Panc1 (cell line): Measurements from ENCODE around the gene INPP5D. TPM values are rescaled to one million over a fixed set of nuclear protein-coding genes. Genes with fewer than 3 reads are reported as not detected.

Source experiments
- ATAC-seq: fragments of 200-7000 bp; cut with Tn5 transposase; 2 replicates; pipeline ENCODE4 v1.9.1; 2020; ENCODE audit warnings: mild to moderate bottlenecking, moderate library complexity
- BruUV-seq: library from RNA; stranded (reverse); fragments of 400-500 nt; replicated peaks from 2 replicates; lab custom pipeline; 2021; lab: Mats Ljungman, UMichigan
- CTCF ChIA-PET: fragments of 300-600 bp; sonication (Branson Sonifier 250); formaldehyde crosslinking; loops from one replicate; lab custom pipeline; 2022; ENCODE audit warnings: antibody characterized with exemption; lab: Charles Lee
- POLR2A ChIA-PET: fragments of 300-600 bp; sonication (Branson Sonifier 250); formaldehyde crosslinking; loops from one replicate; lab custom pipeline; 2022; ENCODE audit warnings: antibody characterized with exemption; lab: Charles Lee
- DNase-seq: peaks from one replicate; pipeline ENCODE4 v3.0.0-alpha.2; 2010; ENCODE audit warnings: low read depth, low spot score
- H3K27ac ChIP-seq: 2 replicates; pipeline ENCODE4 v1.5.1; 2011; ENCODE audit warnings: mild to moderate bottlenecking, low read length, inconsistent platforms
- H3K27me3 ChIP-seq: fragments of 200-500 bp; sonication (Bioruptor generic); 2 replicates; pipeline ENCODE4 v1.6.0; 2014; ENCODE audit warnings: low read length, inconsistent platforms; ENCODE audit not compliant: control insufficient read depth, insufficient read depth
- H3K36me3 ChIP-seq: fragments of 200-500 bp; sonication (Bioruptor generic); 2 replicates; pipeline ENCODE4 v1.5.1; 2014; ENCODE audit warnings: inconsistent platforms, mild to moderate bottlenecking, low read length, moderate library complexity; ENCODE audit not compliant: control insufficient read depth, insufficient read depth
- H3K4me1 ChIP-seq: 2 replicates; pipeline ENCODE4 v1.5.1; 2011; ENCODE audit warnings: inconsistent platforms, mild to moderate bottlenecking, low read length, moderate library complexity; ENCODE audit not compliant: control insufficient read depth, insufficient read depth
- H3K4me3 ChIP-seq, 2 experiments: 2 replicates each; pipeline ENCODE4 v1.5.1; 2011 to 2012; ENCODE audit warnings: low read depth in 2 of 2, low read length in 2 of 2, mild to moderate bottlenecking in 2 of 2, inconsistent platforms in 1 of 2, moderate library complexity in 1 of 2
- H3K9me3 ChIP-seq: fragments of 200-500 bp; sonication (Bioruptor generic); 2 replicates; pipeline ENCODE4 v1.5.1; 2014; ENCODE audit warnings: low read depth, mild to moderate bottlenecking, inconsistent platforms, low read length, moderate library complexity; ENCODE audit not compliant: control insufficient read depth, insufficient read depth
- POLR2AphosphoS5 ChIP-seq: IDR thresholded peaks from 2 replicates; pipeline ENCODE4 v1.6.1; 2012; ENCODE audit warnings: mild to moderate bottlenecking, low read depth, low read length, moderate library complexity
- REST ChIP-seq, 2 experiments: IDR thresholded peaks; 2 replicates each; pipeline ENCODE4 v1.6.1; 2011 to 2012; ENCODE audit warnings: low read depth in 2 of 2, control low read depth in 1 of 2, low read length in 1 of 2, mild to moderate bottlenecking in 1 of 2, moderate library complexity in 1 of 2; ENCODE audit not compliant: insufficient read depth in 1 of 2
- SIN3A ChIP-seq: IDR thresholded peaks from 2 replicates; pipeline ENCODE4 v1.6.1; 2012; ENCODE audit warnings: low read depth, mild to moderate bottlenecking, low read length, moderate library complexity, borderline replicate concordance; ENCODE audit not compliant: insufficient read depth
- TCF7L2 ChIP-seq: IDR thresholded peaks from 2 replicates; pipeline ENCODE4 v1.6.1; 2011; ENCODE audit warnings: mild to moderate bottlenecking, low read depth, low read length, inconsistent platforms
- in situ Hi-C: cut with HindIII; loops from 2 replicates; pipeline ENCODE4 v1.10.0; 2016; ENCODE audit warnings: low sequenced_read_pairs, low pct_unique_long_range_greater_than_20kb
- intact Hi-C: fragments of 100-400 bp; cut with micrococcal nuclease; formaldehyde crosslinking; loops from one replicate; pipeline ENCODE4 v1.10.0; 2022; ENCODE audit not compliant: unreplicated experiment
- total RNA-seq: library from RNA; stranded (reverse); gene quantifications from one replicate; pipeline ENCODE4 v1.2.1, GENCODE V29; 2021; ENCODE audit not compliant: unreplicated experiment
- TF ChIP-seq, protein P1 (sequence below): fragments of 450-650 bp; IDR thresholded peaks from 2 replicates; pipeline ENCODE4 v1.5.1; 2017; ENCODE audit warnings: mild to moderate bottlenecking

Gene INPP5D
- total RNA-seq, 1 experiment from 2014 or later = 0.39 TPM

GRCh38 chr2:233056961-233057605 lies 3.1 kb upstream of the INPP5D start:
- POLR2A ChIA-PET = interaction anchor here (0.5 kb wide), 1 partner anchor 12 kb away, joined by 4 read pairs; no protein-coding TSS in a partner anchor
- intact Hi-C loops = no loop called here
- H3K4me3 ChIP-seq = no peak overlapping the region
- in situ Hi-C loops = no loop called here
- no peak for DNase-seq
- H3K36me3 ChIP-seq = no peaks in the 10 kb centered on the region
- H3K9me3 ChIP-seq = no peaks in the 10 kb centered on the region
- TF ChIP-seq REST (IDR thresholded peaks at IDR 0.05; ENCODE audit: insufficient read depth in 1 of 2, low read depth in 2 of 2, low read length in 1 of 2) = no peak
- TF ChIP-seq SIN3A = no peak
- no peak for TF ChIP-seq POLR2AphosphoS5
- no peak for TF ChIP-seq TCF7L2
- TF ChIP-seq, protein P1, sequence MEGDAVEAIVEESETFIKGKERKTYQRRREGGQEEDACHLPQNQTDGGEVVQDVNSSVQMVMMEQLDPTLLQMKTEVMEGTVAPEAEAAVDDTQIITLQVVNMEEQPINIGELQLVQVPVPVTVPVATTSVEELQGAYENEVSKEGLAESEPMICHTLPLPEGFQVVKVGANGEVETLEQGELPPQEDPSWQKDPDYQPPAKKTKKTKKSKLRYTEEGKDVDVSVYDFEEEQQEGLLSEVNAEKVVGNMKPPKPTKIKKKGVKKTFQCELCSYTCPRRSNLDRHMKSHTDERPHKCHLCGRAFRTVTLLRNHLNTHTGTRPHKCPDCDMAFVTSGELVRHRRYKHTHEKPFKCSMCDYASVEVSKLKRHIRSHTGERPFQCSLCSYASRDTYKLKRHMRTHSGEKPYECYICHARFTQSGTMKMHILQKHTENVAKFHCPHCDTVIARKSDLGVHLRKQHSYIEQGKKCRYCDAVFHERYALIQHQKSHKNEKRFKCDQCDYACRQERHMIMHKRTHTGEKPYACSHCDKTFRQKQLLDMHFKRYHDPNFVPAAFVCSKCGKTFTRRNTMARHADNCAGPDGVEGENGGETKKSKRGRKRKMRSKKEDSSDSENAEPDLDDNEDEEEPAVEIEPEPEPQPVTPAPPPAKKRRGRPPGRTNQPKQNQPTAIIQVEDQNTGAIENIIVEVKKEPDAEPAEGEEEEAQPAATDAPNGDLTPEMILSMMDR = no peak
- H3K4me1 ChIP-seq = peaks cover 11% of the 10 kb centered on the region
- CTCF ChIA-PET = interaction anchor here (0.6 kb wide), 1 partner anchor 51 kb away, joined by 3 read pairs; no protein-coding TSS in a partner anchor
- no peak overlapping the region for H3K27ac ChIP-seq
- no peaks in the 10 kb centered on the region for H3K27me3 ChIP-seq
- no peak for ATAC-seq
- BruUV-seq = no TSS peak

DNA sequence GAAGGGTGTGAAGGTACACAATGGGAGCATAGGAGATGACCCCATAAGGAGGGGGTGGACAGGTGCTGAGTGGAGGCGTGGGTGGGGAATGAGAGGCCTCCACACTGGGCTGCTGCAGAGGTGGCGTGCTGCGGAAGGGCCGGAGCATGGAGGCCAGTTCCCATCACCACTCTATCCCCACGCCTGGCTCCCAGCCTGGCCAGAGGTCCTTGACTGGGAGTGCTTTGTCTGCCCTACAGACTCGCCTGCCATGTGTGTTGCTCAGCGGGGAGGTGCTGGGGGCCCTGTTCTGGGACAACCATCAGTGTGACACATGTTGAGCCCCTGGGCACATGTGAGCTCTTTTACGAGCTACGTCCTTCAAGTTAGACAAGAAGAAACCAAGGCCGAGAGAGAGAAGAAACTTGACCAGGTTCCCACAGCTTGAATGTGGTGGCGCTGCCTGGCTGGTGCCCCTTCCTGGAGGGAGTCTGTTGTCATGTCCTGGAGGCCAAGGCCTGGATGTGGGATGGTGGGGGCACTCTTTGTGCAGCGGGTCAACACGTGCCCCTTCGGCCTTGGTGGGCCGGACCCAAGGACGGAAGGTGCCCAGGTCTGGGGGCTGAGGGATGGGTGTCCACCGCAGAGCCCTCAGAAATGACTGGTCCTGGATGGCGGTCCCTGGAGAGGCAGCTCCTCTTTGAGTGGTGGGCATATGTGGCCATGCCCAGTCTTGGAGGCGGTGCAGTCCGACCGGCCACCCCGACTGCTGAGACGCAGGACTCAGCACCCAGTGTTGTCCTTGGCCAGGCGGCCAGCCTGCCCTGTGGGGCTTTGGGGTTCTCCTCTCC lies 1.2 kb upstream of the INPP5D start:
- DNase-seq = no peak
- ATAC-seq = no peak
- Histone ChIP-seq H3K4me1 (peaks cover 9% of the 10 kb centered on the region), H3K4me3 (no peak overlapping the region), H3K27ac (no peak overlapping the region), H3K9me3 (no peaks in the 10 kb centered on the region), H3K27me3 (no peaks in the 10 kb centered on the region), H3K36me3 (no peaks in the 10 kb centered on the region)
- intact Hi-C loops (no loop called here), in situ Hi-C loops (no loop called here)
- TF ChIP-seq, protein P1 = no peak
- TF ChIP-seq POLR2AphosphoS5 (no peak), SIN3A (no peak), REST (IDR thresholded peaks at IDR 0.05; ENCODE audit: insufficient read depth in 1 of 2, low read depth in 2 of 2, low read length in 1 of 2) (no peak)
- POLR2A ChIA-PET = no interaction called here
- BruUV-seq = no TSS peak
- CTCF ChIA-PET = no interaction called here
